ENCODE results near the gene TTC3.
A peak's percentile ranks its signal among the peaks of the same experiment; 100 is the strongest.
"Not testable (repeated sequence)": the region's sequence is repeated elsewhere in the genome, so short reads cannot be mapped to it uniquely, and the experiment has no call there.

TTC3 gene

GRCh38 chr21:37202221-37203110, 129.4 kb downstream of the TTC3 start:
- no peak for DNase-seq

- no peak for DNase-seq
Measured at GRCh38 chr21:37204580-37204979, 131.5 kb downstream of the TTC3 start.

- no peak for DNase-seq
Measured at GRCh38 chr21:37206496-37206895, 133.4 kb downstream of the TTC3 start.

GRCh38 chr21:37207441-37208009, 134.5 kb downstream of the TTC3 start:
- DNase-seq = peak; percentile 32

- peak; percentile 58 for DNase-seq
Measured at GRCh38 chr21:37208056-37208721, 135.1 kb downstream of the TTC3 start.

GRCh38 chr21:37208741-37209225, 135.7 kb downstream of the TTC3 start:
- DNase-seq = no peak

GRCh38 chr21:37210130-37210529, 137.1 kb downstream of the TTC3 start:
- no peak for DNase-seq

- no peak for DNase-seq
Measured at GRCh38 chr21:37210799-37211198, 137.7 kb downstream of the TTC3 start.

- no peak for DNase-seq
Measured at GRCh38 chr21:37214952-37215351, 141.9 kb downstream of the TTC3 start.

- DNase-seq = peak; percentile 9
Measured at GRCh38 chr21:37219761-37220432, 146.8 kb downstream of the TTC3 start.

GRCh38 chr21:37220433-37220980, 147.5 kb downstream of the TTC3 start:
- DNase-seq = peak; percentile 81

GRCh38 chr21:37220981-37221664, 148.1 kb downstream of the TTC3 start:
- DNase-seq = peak; percentile 96

- DNase-seq = not testable (repeated sequence)
Measured at GRCh38 chr21:37222248-37222647, 149.2 kb downstream of the TTC3 start.

- no peak for DNase-seq
Measured at GRCh38 chr21:37223804-37224345, 150.8 kb downstream of the TTC3 start.

GRCh38 chr21:37224861-37225839, 152.1 kb downstream of the TTC3 start:
- DNase-seq = no peak

- no peak for DNase-seq
Measured at GRCh38 chr21:37226041-37226920, 153.2 kb downstream of the TTC3 start.

GRCh38 chr21:37227071-37228002, 154.3 kb downstream of the TTC3 start:
- no peak for DNase-seq

GRCh38 chr21:37228003-37228400, 154.9 kb downstream of the TTC3 start:
- no peak for DNase-seq
